MV-4-11 (cell line): ENCODE results near the gene CADM2.
"Not testable (repeated sequence)": the region's sequence is repeated elsewhere in the genome, so short reads cannot be mapped to it uniquely, and the experiment has no call there.

ENCODE experiments used
- DNase-seq: peaks from one replicate; lab custom pipeline; 2025; lab: John Stamatoyannopoulos, UW

Gene CADM2

GRCh38 chr3:84958495-84959469 lies at the start of gene CADM2:
TSS of gene CADM2 (plus strand) at chr3:84958989.
- DNase-seq = peak; percentile 49

GRCh38 chr3:84918592-84918991 lies 40.2 kb upstream of the CADM2 start:
- DNase-seq = not testable (repeated sequence)

DNA sequence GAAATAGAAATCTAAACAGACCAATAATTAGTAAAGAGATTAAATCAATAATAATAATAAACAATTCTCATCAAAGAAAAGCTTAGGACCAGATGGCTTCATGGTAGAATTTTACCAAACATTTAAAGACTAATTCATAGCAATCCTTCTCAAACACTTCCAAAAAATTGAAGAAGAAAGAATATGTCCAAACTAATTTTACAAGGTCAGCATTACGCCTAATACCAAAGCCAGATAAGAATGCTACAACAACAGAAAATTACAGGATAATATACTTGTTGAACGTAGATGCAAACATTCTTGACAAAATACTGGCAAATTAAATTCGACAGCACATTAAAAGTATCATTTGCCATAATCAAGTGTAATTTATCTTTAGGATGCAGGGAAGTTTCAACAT lies 36.1 kb upstream of the CADM2 start:
- no peak for DNase-seq

DNA sequence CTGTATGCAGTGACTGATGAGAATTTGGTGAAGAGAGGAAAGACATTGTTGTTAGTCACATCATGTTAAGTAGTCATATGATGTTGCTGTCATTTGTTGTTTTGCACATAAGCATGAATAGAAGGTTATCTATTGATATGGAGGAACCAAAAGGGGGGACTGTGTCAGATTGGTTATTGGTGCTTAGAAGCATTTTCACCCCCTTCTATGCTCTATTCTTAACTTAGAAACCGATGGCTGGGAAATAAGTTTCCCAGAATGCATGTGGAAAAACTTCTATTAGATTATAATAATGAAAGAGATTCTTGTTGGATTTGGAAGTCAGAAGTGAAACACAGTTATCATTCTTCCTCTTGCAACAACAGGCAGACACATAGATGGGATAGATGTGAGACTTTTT lies 33.2 kb upstream of the CADM2 start:
- no peak for DNase-seq

DNA sequence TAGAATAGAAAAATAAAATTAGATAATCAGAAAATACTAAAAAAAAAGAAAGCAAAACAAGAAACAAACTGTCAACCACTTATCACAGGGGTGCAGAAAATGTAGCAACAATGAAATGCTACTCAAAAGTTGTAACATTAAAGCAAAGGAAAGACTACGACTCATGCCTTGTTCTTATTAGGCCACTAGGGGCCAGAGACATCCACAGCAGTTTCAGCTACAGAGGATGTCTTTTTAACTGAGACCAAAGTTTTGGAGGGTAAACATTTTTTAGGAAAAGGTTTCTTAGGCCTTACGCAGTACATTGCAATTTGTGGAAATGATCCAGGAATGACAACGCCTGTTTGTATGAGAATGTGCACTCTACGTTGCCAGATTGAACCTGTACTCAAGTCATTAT lies 15.4 kb upstream of the CADM2 start:
- DNase-seq = no peak

- DNase-seq = no peak
Observed at GRCh38 chr3:84946240-84946639, 12.5 kb upstream of the CADM2 start.

DNA sequence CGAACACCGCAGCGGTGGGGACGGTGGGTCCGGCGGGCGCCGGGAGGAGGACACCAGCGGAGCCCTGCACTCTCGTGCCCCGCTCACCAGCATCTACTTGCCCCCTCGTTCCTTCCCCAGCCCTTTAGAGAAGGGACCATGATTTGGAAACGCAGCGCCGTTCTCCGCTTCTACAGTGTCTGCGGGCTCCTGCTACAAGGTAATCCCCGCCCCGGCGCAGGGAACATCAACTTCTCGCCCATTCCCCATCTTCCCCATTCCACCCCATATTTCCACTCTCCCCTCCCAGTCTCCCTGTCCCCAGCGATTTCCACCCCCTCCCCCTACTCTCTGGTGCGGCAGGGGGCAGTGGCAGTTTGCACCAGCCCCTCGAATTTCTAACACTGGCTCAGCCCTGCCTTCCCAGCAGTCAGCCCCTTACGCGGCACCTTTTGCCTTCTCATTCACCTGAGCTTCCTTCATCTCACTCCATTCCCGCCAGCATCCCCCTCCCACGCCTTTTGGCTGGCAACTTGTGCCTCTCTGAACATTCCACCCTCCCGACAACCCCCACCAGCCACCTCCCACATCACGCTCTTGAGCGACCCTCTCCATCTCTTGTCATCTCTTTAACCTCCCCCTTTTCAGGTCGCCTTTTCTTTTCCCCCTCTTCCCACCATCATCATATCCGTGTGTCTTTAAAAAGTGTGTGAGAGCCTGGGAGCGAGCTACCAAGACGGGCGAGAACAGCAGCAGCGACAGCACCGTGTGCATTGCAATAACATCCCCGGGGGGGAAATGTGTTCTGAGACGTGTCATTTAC lies 882 bp downstream of the CADM2 start:
- no peak for DNase-seq

- DNase-seq = no peak
Observed at GRCh38 chr3:84960581-84960980, 1.8 kb downstream of the CADM2 start.

- DNase-seq = no peak
Observed at GRCh38 chr3:84961011-84961410, 2.2 kb downstream of the CADM2 start.

DNA sequence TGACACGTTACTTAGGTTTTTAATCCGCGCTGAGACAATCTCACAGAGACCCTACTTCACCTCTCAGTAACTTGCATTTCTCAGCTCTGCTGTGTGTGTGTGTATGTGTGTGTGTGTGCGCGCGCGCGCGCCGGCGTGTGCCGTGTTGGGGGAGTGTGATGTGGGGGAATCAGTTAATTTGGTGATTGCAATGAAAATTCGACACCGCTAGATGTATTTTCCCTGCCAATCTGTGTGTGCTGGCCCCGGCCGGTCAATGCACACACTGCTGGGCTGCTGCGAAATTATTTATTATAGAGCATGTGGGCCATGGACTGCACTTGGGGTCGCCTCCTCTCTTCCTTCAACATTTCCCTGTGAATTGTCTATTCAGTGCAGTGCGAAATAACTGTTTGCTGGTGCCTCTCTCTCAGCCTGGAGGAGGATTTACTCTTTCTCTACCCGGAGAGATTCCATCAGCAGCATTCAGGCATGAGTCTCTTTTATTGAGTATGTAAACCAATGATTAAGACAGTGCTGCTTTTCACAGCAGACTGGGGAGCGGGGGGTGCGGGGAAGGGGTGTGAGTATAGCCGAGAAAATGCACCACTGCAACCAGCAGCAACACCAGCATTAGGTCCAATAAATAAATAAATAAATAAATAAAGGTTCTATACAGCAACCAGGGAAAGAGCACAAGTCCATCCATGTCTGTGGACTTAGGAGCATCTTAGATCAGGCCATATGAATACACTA lies 2.9 kb downstream of the CADM2 start:
- DNase-seq = no peak

GRCh38 chr3:84962415-84962814 lies 3.6 kb downstream of the CADM2 start:
- DNase-seq = no peak

GRCh38 chr3:84963137-84963536 lies 4.3 kb downstream of the CADM2 start:
- DNase-seq = no peak

- DNase-seq = no peak
Observed at GRCh38 chr3:84965141-84965540, 6.4 kb downstream of the CADM2 start.

DNA sequence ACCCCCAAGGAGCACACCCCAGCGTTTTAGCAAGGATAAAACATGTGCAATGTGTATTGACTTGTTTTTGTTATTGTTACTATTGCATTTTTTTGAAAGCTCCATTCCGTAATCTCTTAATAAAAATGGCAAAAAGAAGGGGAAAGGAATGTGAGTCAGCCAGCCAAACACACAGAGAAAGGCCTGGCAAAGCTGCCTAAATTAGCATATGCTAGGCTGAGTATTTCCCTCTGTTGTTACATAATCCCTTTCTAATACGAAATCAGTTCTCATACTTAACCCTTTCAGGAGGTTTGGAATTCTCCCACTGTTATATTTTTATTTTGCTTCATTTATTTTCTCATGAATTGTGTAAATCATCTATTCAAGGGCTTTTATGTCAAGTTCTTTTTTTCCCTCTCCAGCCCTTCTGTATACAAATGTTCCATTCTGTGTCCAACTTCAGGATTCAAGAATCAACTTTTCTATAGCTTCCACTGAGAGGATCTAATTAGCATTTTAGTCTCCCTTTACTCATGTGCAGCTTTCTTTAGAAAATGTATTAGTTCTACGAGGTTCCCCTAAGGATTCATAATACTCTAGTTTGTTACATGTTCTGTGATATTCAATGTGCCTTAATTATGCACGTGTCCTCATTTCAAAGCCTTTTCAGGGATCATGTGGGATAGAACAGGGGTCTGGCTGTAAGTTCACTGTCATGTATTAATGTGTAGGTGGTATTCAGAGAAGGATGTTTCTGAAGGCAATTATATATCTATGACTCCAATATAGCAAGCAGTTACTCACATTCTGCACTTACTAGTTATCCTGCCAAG lies 9.2 kb downstream of the CADM2 start:
- no peak for DNase-seq

- DNase-seq = no peak
Observed at GRCh38 chr3:84968701-84969235, 10.0 kb downstream of the CADM2 start.

- no peak for DNase-seq
Observed at GRCh38 chr3:84974347-84974746, 15.6 kb downstream of the CADM2 start.

DNA sequence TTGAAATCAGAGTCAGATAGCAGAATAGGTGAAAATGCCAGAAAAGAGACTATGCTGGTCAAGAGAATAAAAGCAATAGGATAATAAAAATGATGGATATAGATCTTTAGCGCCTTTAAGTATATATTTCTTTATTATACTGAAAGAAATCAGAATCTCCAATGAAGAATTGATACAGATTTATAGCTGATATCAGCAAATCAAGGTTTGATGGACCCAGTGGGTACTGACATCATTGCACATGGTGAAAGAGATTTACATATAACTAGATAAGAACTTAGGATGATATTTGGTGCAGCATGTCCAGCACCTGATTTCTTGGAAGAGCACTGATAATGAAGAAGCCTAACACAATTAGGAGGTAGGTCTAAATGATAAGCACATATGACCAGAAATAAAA lies 18.2 kb downstream of the CADM2 start:
- no peak for DNase-seq

GRCh38 chr3:84978843-84979242 lies 20.1 kb downstream of the CADM2 start:
- DNase-seq = no peak

DNA sequence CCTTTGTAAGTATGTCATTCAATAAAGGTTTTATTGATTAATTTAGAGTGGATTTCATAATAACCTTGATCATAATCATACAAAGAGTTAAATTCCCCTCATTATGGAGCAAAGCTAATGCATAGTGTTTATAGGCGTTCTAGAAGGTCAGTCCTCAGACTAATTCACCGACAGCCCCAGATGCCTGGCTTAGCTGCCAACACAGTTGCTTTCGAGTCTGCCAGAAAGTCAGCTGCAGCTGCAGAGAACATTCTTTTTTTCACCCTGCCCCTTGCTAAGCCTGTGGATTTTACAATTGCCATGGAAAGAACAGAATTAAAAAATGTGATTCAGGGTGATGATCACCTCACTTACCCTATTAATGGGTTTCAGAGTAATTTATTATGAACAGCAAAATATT lies 21.2 kb downstream of the CADM2 start:
- no peak for DNase-seq

- no peak for DNase-seq
Observed at GRCh38 chr3:84980456-84980855, 21.7 kb downstream of the CADM2 start.

- no peak for DNase-seq
Observed at GRCh38 chr3:84983490-84983889, 24.7 kb downstream of the CADM2 start.
